IMR-90 (cell line): ENCODE results near the gene FBXO33. TPM values are rescaled to one million over a fixed set of nuclear protein-coding genes. Genes with fewer than 3 reads are reported as not detected.

Source experiments
- ATAC-seq: fragments of 200-7000 bp; cut with Tn5 transposase; 2 replicates; pipeline ENCODE4 v1.9.1; 2020; ENCODE audit warnings: low read depth, mild to moderate bottlenecking, moderate library complexity
- BruUV-seq: library from RNA; stranded (reverse); fragments of 400-500 nt; replicated peaks from 2 replicates; lab custom pipeline; 2021; lab: Mats Ljungman, UMichigan
- CTCF ChIA-PET: fragments of 300-600 bp; formaldehyde crosslinking; extraction: SDS; loops from one replicate; lab custom pipeline; 2021; ENCODE audit warnings: antibody characterized with exemption; lab: Yijun Ruan, JAX
- POLR2A ChIA-PET: fragments of 300-600 bp; sonication (Branson Sonifier 250); formaldehyde crosslinking; loops from one replicate; lab custom pipeline; 2022; ENCODE audit warnings: antibody characterized with exemption; ENCODE audit not compliant: unreplicated experiment; lab: Charles Lee
- DNase-seq: peaks from one replicate; pipeline ENCODE4 v3.0.0; 2013
- H2AFZ ChIP-seq: replicated peaks from 2 replicates; pipeline ENCODE3; 2013; ENCODE audit warnings: low read length, mild to moderate bottlenecking; ENCODE audit not compliant: poor library complexity
- H2AK5ac ChIP-seq: 2 replicates; pipeline ENCODE4 v1.6.1; 2013; ENCODE audit warnings: low read depth, low read length, inconsistent platforms
- H2AK9ac ChIP-seq: replicated peaks from 2 replicates; pipeline ENCODE3; 2013; ENCODE audit warnings: mild to moderate bottlenecking, low read depth, low read length, moderate library complexity; ENCODE audit not compliant: poor library complexity
- H2BK120ac ChIP-seq: 2 replicates; pipeline ENCODE4 v1.6.1; 2013; ENCODE audit warnings: low read depth, low read length, inconsistent platforms
- H2BK15ac ChIP-seq: 3 replicates; pipeline ENCODE4 v1.6.1; 2013; ENCODE audit warnings: low read depth, low read length, inconsistent platforms
- H2BK20ac ChIP-seq: 2 replicates; pipeline ENCODE4 v1.6.1; 2013; ENCODE audit warnings: low read depth, mild to moderate bottlenecking, inconsistent platforms, low read length, moderate library complexity
- H2BK5ac ChIP-seq: 2 replicates; pipeline ENCODE4 v1.6.1; 2013; ENCODE audit warnings: mild to moderate bottlenecking, low read depth, low read length, inconsistent platforms; ENCODE audit not compliant: poor library complexity, severe bottlenecking
- H3K14ac ChIP-seq: replicated peaks from 2 replicates; pipeline ENCODE4 v1.6.1; 2013; ENCODE audit warnings: low read depth, low read length, inconsistent platforms
- H3K18ac ChIP-seq: 2 replicates; pipeline ENCODE4 v1.6.1; 2013; ENCODE audit warnings: low read depth, low read length, control low read depth
- H3K23ac ChIP-seq: 2 replicates; pipeline ENCODE4 v1.6.1; 2013; ENCODE audit warnings: low read depth, low read length, inconsistent platforms
- H3K27ac ChIP-seq: 2 replicates; pipeline ENCODE4 v1.5.1; 2013; ENCODE audit warnings: mild to moderate bottlenecking, control low read depth, low read length; ENCODE audit not compliant: insufficient read depth
- H3K27me3 ChIP-seq: 2 replicates; pipeline ENCODE4 v1.6.1; 2013; ENCODE audit warnings: low read length; ENCODE audit not compliant: control insufficient read depth, insufficient read depth
- H3K36me3 ChIP-seq: 2 replicates; pipeline ENCODE4 v1.6.1; 2013; ENCODE audit warnings: low read length, mixed read lengths; ENCODE audit not compliant: control insufficient read depth, insufficient read depth
- H3K4ac ChIP-seq: 2 replicates; pipeline ENCODE4 v1.6.1; 2013; ENCODE audit warnings: low read depth, low read length, inconsistent platforms
- H3K4me1 ChIP-seq: 2 replicates; pipeline ENCODE4 v1.6.1; 2013; ENCODE audit warnings: low read length, mixed read lengths; ENCODE audit not compliant: control insufficient read depth, insufficient read depth
- H3K4me2 ChIP-seq: 2 replicates; pipeline ENCODE4 v1.6.1; 2013; ENCODE audit warnings: low read depth, mild to moderate bottlenecking, control low read depth, low read length, moderate library complexity
- H3K4me3 ChIP-seq: 2 replicates; pipeline ENCODE4 v1.5.1; 2013; ENCODE audit warnings: low read depth, mild to moderate bottlenecking, control low read depth, low read length, moderate library complexity; ENCODE audit not compliant: insufficient read depth
- H3K56ac ChIP-seq: 2 replicates; pipeline ENCODE4 v1.6.1; 2013; ENCODE audit warnings: low read length, inconsistent platforms; ENCODE audit not compliant: insufficient read depth; ENCODE audit errors: extremely low read depth
- H3K79me1 ChIP-seq, 2 experiments: 2 replicates each; pipeline ENCODE4 v1.6.1; 2013; ENCODE audit warnings: low read length in 2 of 2, inconsistent platforms in 1 of 2, low read depth in 1 of 2
- H3K9ac ChIP-seq: 2 replicates; pipeline ENCODE4 v1.6.1; 2013; ENCODE audit warnings: low read depth, low read length, control low read depth
- H3K9me1 ChIP-seq: 2 replicates; pipeline ENCODE4 v1.6.1; 2013; ENCODE audit warnings: low read length, inconsistent platforms; ENCODE audit not compliant: insufficient read depth
- H3K9me3 ChIP-seq: 2 replicates; pipeline ENCODE4 v1.6.1; 2013; ENCODE audit warnings: low read length; ENCODE audit not compliant: control insufficient read depth, insufficient read depth
- H4K20me1 ChIP-seq: 2 replicates; pipeline ENCODE4 v1.6.1; 2013; ENCODE audit warnings: low read length, inconsistent platforms; ENCODE audit not compliant: insufficient read depth
- H4K5ac ChIP-seq: 2 replicates; pipeline ENCODE4 v1.6.1; 2013; ENCODE audit warnings: mild to moderate bottlenecking, low read depth, low read length, control low read depth
- H4K8ac ChIP-seq, 2 experiments: 2 replicates each; pipeline ENCODE4 v1.6.1; 2013; ENCODE audit warnings: low read depth in 2 of 2, low read length in 2 of 2, control low read depth in 1 of 2, inconsistent platforms in 1 of 2
- H4K91ac ChIP-seq: 2 replicates; pipeline ENCODE4 v1.6.1; 2013; ENCODE audit warnings: low read depth, low read length, inconsistent platforms; ENCODE audit not compliant: insufficient read depth
- FOS ChIP-seq: fragments of 150-350 bp; IDR thresholded peaks from 2 replicates; pipeline ENCODE4 v1.6.1; 2016; ENCODE audit warnings: low read depth, low read length
- RAD21 ChIP-seq: IDR thresholded peaks from 2 replicates; pipeline ENCODE4 v1.6.1; 2012; ENCODE audit warnings: low read length, improper control_type of control experiment
- WGBS, 2 experiments: methylation state at CpG; one replicate each; pipeline versions ENCODE4 v1.1.5 to v1.1.7; 2013; ENCODE audit warnings: missing lambda C conversion rate in 2 of 2; ENCODE audit not compliant: insufficient read length in 1 of 2; ENCODE audit errors: extremely low coverage in 2 of 2; 5-methylcytosine and 5-hydroxymethylcytosine counted together
- dilution Hi-C: fragments of 300-500 bp; cut with HindIII; formaldehyde crosslinking; loops from one replicate; pipeline ENCODE4 v1.14.3; 2018; ENCODE audit warnings: low sequenced_read_pairs; ENCODE audit not compliant: unreplicated experiment
- in situ Hi-C: fragments of 300-500 bp; cut with MboI; formaldehyde crosslinking; loops from 3 replicates; pipeline ENCODE4 v1.14.3; 2019; ENCODE audit warnings: low sequenced_read_pairs, inconsistent platforms, mixed read lengths
- intact Hi-C: fragments of 100-400 bp; cut with micrococcal nuclease; formaldehyde crosslinking; loops from 2 replicates; pipeline ENCODE4 v1.10.0; 2022
- polyA plus RNA-seq, 3 experiments: library from polyadenylated mRNA; depleted of rRNA; stranded (reverse); fragments of >200 nt; gene quantifications; 2 replicates each; pipeline ENCODE4 v1.2.3, GENCODE V29; 2012; ENCODE audit warnings: low replicate concordance in 1 of 3
- total RNA-seq: library from RNA; depleted of rRNA; stranded (reverse); fragments of >200 nt; gene quantifications from 2 replicates; pipeline ENCODE4 v1.2.3, GENCODE V29; 2012
- TF ChIP-seq, protein P1 (sequence below): conservative IDR thresholded peaks from 2 replicates; pipeline ENCODE4 v1.5.1; 2012; ENCODE audit warnings: mild to moderate bottlenecking, low read depth, low read length, improper control_type of control experiment

The FBXO33 gene
- total and polyA plus RNA-seq, 2 of the 4 experiments (the other 2 are of a cell fraction): 7.6 to 10.0 TPM

DNA sequence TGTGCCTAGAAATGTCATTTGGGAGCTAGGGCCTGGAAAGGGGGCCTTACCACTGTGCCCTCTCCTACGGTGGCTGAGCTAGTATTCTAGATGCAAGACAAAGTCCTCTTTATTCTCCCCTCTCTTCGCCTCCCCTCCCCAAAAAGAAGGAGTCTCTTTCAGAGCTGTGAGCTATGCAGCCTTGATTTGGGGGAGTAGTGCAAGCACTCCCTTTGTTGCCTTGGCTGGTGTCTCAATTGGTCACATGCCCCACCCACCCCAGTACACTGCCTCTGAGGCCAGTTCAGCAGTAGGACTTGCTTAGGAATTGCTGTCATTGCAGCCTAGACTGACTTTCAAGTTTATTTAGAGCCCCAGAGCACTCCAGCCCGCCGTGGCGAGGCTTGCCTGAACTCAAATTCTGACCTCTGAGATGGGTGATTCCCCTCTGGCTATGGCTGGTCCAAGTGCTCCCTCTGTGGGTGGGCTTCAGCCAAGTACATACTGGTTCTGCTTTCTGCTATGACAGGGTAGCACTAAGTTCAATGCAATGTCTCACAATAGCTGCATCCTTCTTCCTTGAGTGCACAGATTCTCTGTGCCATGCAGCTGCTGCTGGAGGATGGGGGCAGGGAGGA lies 37.0 kb upstream of the FBXO33 start:
- Histone ChIP-seq H2BK15ac (no peak overlapping the region), H4K91ac (no peak overlapping the region), H3K9me1 (no peaks in the 10 kb centered on the region), H3K9me3 (no peaks in the 10 kb centered on the region), H2AFZ (no peak overlapping the region), H3K56ac (no peak overlapping the region), H3K4me3 (no peak overlapping the region), H4K8ac (no peak overlapping the region), H2AK9ac (no peak overlapping the region), H3K27ac (no peak overlapping the region), H2BK5ac (no peak overlapping the region), H3K4ac (no peak overlapping the region), H4K5ac (no peak overlapping the region), H3K4me2 (no peak overlapping the region), H3K9ac (no peak overlapping the region), H2AK5ac (no peak overlapping the region), H4K20me1 (no peaks in the 10 kb centered on the region), H3K14ac (no peak overlapping the region), H3K4me1 (no peaks in the 10 kb centered on the region), H3K18ac (no peak overlapping the region), H3K36me3 (no peaks in the 10 kb centered on the region), H3K27me3 (no peaks in the 10 kb centered on the region), H3K23ac (no peak overlapping the region), H3K79me1 (no peaks in the 10 kb centered on the region), H2BK20ac (no peak overlapping the region), H2BK120ac (no peak overlapping the region)
- POLR2A ChIA-PET: no interaction called here
- dilution Hi-C loops (no loop called here), intact Hi-C loops (no loop called here), in situ Hi-C loops (no loop called here)
- CTCF ChIA-PET: interaction anchor here (0.6 kb wide), 2 partner anchors 12 to 75 kb away, joined by 3 read pairs; no protein-coding TSS in a partner anchor
- TF ChIP-seq, protein P1, sequence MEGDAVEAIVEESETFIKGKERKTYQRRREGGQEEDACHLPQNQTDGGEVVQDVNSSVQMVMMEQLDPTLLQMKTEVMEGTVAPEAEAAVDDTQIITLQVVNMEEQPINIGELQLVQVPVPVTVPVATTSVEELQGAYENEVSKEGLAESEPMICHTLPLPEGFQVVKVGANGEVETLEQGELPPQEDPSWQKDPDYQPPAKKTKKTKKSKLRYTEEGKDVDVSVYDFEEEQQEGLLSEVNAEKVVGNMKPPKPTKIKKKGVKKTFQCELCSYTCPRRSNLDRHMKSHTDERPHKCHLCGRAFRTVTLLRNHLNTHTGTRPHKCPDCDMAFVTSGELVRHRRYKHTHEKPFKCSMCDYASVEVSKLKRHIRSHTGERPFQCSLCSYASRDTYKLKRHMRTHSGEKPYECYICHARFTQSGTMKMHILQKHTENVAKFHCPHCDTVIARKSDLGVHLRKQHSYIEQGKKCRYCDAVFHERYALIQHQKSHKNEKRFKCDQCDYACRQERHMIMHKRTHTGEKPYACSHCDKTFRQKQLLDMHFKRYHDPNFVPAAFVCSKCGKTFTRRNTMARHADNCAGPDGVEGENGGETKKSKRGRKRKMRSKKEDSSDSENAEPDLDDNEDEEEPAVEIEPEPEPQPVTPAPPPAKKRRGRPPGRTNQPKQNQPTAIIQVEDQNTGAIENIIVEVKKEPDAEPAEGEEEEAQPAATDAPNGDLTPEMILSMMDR: 0 out of 2 replicates have a peak, but pooled peaks have one; percentile 27
- TF ChIP-seq RAD21 (peak; percentile 39), FOS (no peak)
- 10% methylated on average over 3 of the region's 5 CpGs; no CpG with 5 or more reads in 1 of the 2 experiments for WGBS, 2 experiments
- no peak for ATAC-seq
- no TSS peak for BruUV-seq
- no peak for DNase-seq
